ENCODE results near the gene CPA2.

GRCh38 chr7:130274296-130274695, 7.6 kb downstream of the CPA2 start:
- TF ChIP-seq POLR2A (IDR thresholded peaks at IDR 0.05; ENCODE audit: low read length) (no peak), GATA1 (IDR thresholded peaks at IDR 0.05; ENCODE audit: low read depth, low read length) (no peak)
